MM.1S (cell line): ENCODE data around the gene SCYGR4.
"Not testable (repeated sequence)": the region's sequence is repeated elsewhere in the genome, so short reads cannot be mapped to it uniquely, and the experiment has no call there.

Experiments used
- DNase-seq: peaks from one replicate; pipeline ENCODE4 v3.0.0-alpha.2; 2015
- H2AFZ ChIP-seq: fragments of 300-600 bp; sonication (generic); 2 replicates; pipeline ENCODE4 v1.6.0; 2016; ENCODE audit warnings: antibody characterized with exemption, low read length
- H3F3A ChIP-seq: fragments of 300-600 bp; sonication (generic); 2 replicates; pipeline ENCODE4 v1.6.1; 2016; ENCODE audit warnings: mild to moderate bottlenecking, antibody characterized with exemption, low read length, moderate library complexity, mixed read lengths; ENCODE audit not compliant: insufficient read depth
- H3K27ac ChIP-seq: fragments of 300-600 bp; sonication (generic); 2 replicates; pipeline ENCODE4 v1.5.1; 2016; ENCODE audit warnings: mild to moderate bottlenecking, low read length
- H3K27me3 ChIP-seq: fragments of 300-600 bp; sonication (generic); replicated peaks from 2 replicates; pipeline ENCODE4 v1.6.0; 2016; ENCODE audit warnings: low read length; ENCODE audit not compliant: insufficient read depth
- H3K36me3 ChIP-seq: fragments of 300-600 bp; sonication (generic); replicated peaks from 2 replicates; pipeline ENCODE4 v1.6.1; 2016; ENCODE audit warnings: mild to moderate bottlenecking, low read length, mixed read lengths; ENCODE audit not compliant: insufficient read depth
- H3K4me1 ChIP-seq: fragments of 300-600 bp; sonication (generic); 2 replicates; pipeline ENCODE4 v1.6.1; 2016; ENCODE audit warnings: low read length, mixed read lengths
- H3K4me2 ChIP-seq: fragments of 300-600 bp; sonication (generic); 2 replicates; pipeline ENCODE4 v1.6.0; 2016; ENCODE audit warnings: low read depth, low read length
- H3K4me3 ChIP-seq: fragments of 300-600 bp; sonication (generic); 2 replicates; pipeline ENCODE4 v1.5.1; 2016; ENCODE audit warnings: low read length, mixed read lengths
- H3K79me2 ChIP-seq: fragments of 300-600 bp; sonication (generic); 2 replicates; pipeline ENCODE4 v1.6.1; 2016; ENCODE audit warnings: mixed run types, low read length, mixed read lengths
- H3K9ac ChIP-seq: fragments of 300-600 bp; sonication (generic); 2 replicates; pipeline ENCODE4 v1.6.1; 2016; ENCODE audit warnings: low read length, mixed read lengths
- H3K9me2 ChIP-seq: fragments of 300-600 bp; sonication (generic); replicated peaks from 2 replicates; pipeline ENCODE4 v1.6.1; 2016; ENCODE audit warnings: mild to moderate bottlenecking, low read length, mixed read lengths; ENCODE audit not compliant: insufficient read depth
- H3K9me3 ChIP-seq: fragments of 300-600 bp; sonication (generic); replicated peaks from 2 replicates; pipeline ENCODE4 v1.6.1; 2016; ENCODE audit warnings: mild to moderate bottlenecking, low read length, mixed read lengths; ENCODE audit not compliant: insufficient read depth
- H4K20me1 ChIP-seq: fragments of 300-600 bp; sonication (generic); 2 replicates; pipeline ENCODE4 v1.6.1; 2016; ENCODE audit warnings: mild to moderate bottlenecking, low read length, moderate library complexity, mixed read lengths; ENCODE audit not compliant: insufficient read depth
- CTCF ChIP-seq: fragments of 300-600 bp; sonication (generic); IDR thresholded peaks from 2 replicates; pipeline ENCODE4 v1.5.1; 2016; ENCODE audit warnings: antibody characterized with exemption, low read length, mixed read lengths
- EZH2 ChIP-seq: fragments of 300-600 bp; sonication (generic); optimal IDR thresholded peaks from 2 replicates; pipeline ENCODE3; 2017; ENCODE audit warnings: low read depth, mild to moderate bottlenecking, antibody characterized with exemption, low read length, mixed read lengths
- EZH2phosphoT487 ChIP-seq: fragments of 300-600 bp; sonication (generic); IDR thresholded peaks from 2 replicates; pipeline ENCODE4 v1.6.1; 2018; ENCODE audit warnings: antibody characterized with exemption, low read length

Gene SCYGR4

GRCh38 chr2:227661827-227662226, 44.5 kb downstream of the SCYGR4 start:
- Histone ChIP-seq H3F3A (no peaks in the 10 kb centered on the region), H3K27ac (no peak overlapping the region), H2AFZ (no peak overlapping the region), H3K4me1 (no peaks in the 10 kb centered on the region), H3K9ac (no peak overlapping the region), H3K4me3 (no peak overlapping the region), H3K9me2 (no peaks in the 10 kb centered on the region), H3K79me2 (no peaks in the 10 kb centered on the region), H4K20me1 (no peaks in the 10 kb centered on the region), H3K27me3 (no peaks in the 10 kb centered on the region), H3K9me3 (no peaks in the 10 kb centered on the region), H3K4me2 (no peak overlapping the region), H3K36me3 (no peaks in the 10 kb centered on the region)
- no peak for DNase-seq
- TF ChIP-seq EZH2phosphoT487 (no peak), EZH2 (no peak), CTCF (no peak)

DNA sequence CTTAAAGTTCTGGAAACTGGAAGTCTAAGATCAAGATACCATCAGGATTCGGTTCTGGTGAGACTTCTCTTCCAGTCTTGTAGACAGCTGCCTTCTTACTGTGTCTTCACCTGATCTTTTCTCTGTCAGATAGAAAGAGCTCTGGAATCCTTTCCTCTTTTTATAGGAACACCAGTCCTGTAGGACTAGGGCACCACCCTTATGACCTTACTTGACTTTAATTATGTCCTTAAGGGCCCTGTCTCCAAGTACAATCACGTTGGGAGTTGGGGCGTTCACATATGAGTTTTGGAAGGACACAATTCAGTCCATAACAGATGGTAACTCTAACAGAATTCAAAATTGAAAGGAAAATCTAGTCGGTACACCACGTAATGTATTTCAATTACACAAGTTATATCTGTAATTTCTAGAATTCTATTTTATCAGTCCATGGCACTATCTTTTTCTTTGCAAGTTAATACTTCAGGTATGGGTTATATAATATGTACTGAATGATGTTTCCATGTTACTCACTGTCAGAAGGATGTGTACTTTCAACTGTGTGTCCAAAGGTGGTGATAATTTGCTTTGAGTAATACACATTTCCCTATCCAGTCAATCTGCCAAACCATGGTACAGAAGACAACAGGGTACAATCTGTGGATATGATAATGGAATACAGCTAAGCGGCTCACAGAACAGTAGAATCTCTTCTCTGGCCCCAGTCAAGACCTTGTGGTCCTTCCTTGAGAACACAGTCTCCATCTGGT, 48.1 kb downstream of the SCYGR4 start:
- Histone ChIP-seq H3K27ac (no peak overlapping the region), H2AFZ (no peak overlapping the region), H3F3A (no peaks in the 10 kb centered on the region), H3K4me1 (no peaks in the 10 kb centered on the region), H3K4me2 (no peak overlapping the region), H3K9me2 (no peaks in the 10 kb centered on the region), H3K9me3 (no peaks in the 10 kb centered on the region), H3K9ac (no peak overlapping the region), H4K20me1 (no peaks in the 10 kb centered on the region), H3K4me3 (no peak overlapping the region), H3K27me3 (no peaks in the 10 kb centered on the region), H3K79me2 (no peaks in the 10 kb centered on the region), H3K36me3 (no peaks in the 10 kb centered on the region)
- TF ChIP-seq EZH2phosphoT487 = no peak
- no peak for TF ChIP-seq CTCF
- TF ChIP-seq EZH2 = no peak
- no peak for DNase-seq

- not testable (repeated sequence) for H3K36me3 ChIP-seq, H4K20me1 ChIP-seq, H2AFZ ChIP-seq, H3K9me3 ChIP-seq, H3K27ac ChIP-seq, H3K79me2 ChIP-seq, H3F3A ChIP-seq, H3K9me2 ChIP-seq, H3K4me3 ChIP-seq, H3K27me3 ChIP-seq, H3K4me2 ChIP-seq, H3K4me1 ChIP-seq, DNase-seq, H3K9ac ChIP-seq
These were observed 49.4 kb downstream of the SCYGR4 start, which contains the start of gene SCYGR5 for GRCh38 chr2:227666631-227667170. SCYGR5 (plus strand) TSS chr2:227666804; CDS start chr2:227666804, 0 bp downstream.
